Thyroid gland (tissue), 4 donors: ENCODE measurements around the gene AMIGO1.

Source experiments
- CTCF ChIP-seq, 6 experiments: fragments of 200-600 bp in 3 of 6; fragments of 450-650 bp in 3 of 6; sonication (generic) in 3 of 6; IDR thresholded peaks; one replicate each; pipeline ENCODE4 v1.5.1; 2016 to 2019; ENCODE audit warnings: antibody characterized with exemption in 6 of 6, mild to moderate bottlenecking in 2 of 6, inconsistent platforms in 1 of 6, moderate library complexity in 1 of 6
- POLR2A ChIP-seq, 2 donors: fragments of 450-650 bp; IDR thresholded peaks; one replicate each; pipeline ENCODE4 v1.6.1; 2017; ENCODE audit warnings: antibody characterized with exemption in 2 of 2, mild to moderate bottlenecking in 2 of 2, moderate library complexity in 1 of 2

GRCh38 chr1:109481646-109482045 lies 27.9 kb downstream of the AMIGO1 start:
- TF ChIP-seq CTCF (IDR thresholded peaks at IDR 0.05) = no peak
- TF ChIP-seq POLR2A (IDR thresholded peaks at IDR 0.05) = no peak
